ENCODE measurements around the gene HSPBAP1. TPM values are rescaled to one million over a fixed set of nuclear protein-coding genes. Genes with fewer than 3 reads are reported as not detected.

HSPBAP1 gene, protein sequence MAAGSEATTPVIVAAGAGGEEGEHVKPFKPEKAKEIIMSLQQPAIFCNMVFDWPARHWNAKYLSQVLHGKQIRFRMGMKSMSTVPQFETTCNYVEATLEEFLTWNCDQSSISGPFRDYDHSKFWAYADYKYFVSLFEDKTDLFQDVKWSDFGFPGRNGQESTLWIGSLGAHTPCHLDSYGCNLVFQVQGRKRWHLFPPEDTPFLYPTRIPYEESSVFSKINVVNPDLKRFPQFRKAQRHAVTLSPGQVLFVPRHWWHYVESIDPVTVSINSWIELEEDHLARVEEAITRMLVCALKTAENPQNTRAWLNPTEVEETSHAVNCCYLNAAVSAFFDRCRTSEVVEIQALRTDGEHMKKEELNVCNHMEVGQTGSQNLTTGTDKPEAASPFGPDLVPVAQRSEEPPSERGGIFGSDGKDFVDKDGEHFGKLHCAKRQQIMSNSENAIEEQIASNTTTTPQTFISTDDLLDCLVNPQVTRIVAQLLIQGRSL
- total RNA-seq = 10 to 100 TPM in 1 of 3 donors, 1 to 10 TPM in 2; 6.6 to 12.2 (median 7.9) TPM
- long read RNA-seq, donor 1, transcript HSPBAP1-201 (8 exons, 1,953 nt) = major isoform, 5 of 11 reads
- long read RNA-seq, donor 1, partial matches to known transcripts = 1 of 11 reads
- long read RNA-seq, donor 1, other reads (novel, unspliced or antisense) = 4 of 11 reads
- long read RNA-seq, donor 2, partial matches to known transcripts = 0 of 7 reads
- long read RNA-seq, donor 2, other reads (novel, unspliced or antisense) = 4 of 7 reads

DNA sequence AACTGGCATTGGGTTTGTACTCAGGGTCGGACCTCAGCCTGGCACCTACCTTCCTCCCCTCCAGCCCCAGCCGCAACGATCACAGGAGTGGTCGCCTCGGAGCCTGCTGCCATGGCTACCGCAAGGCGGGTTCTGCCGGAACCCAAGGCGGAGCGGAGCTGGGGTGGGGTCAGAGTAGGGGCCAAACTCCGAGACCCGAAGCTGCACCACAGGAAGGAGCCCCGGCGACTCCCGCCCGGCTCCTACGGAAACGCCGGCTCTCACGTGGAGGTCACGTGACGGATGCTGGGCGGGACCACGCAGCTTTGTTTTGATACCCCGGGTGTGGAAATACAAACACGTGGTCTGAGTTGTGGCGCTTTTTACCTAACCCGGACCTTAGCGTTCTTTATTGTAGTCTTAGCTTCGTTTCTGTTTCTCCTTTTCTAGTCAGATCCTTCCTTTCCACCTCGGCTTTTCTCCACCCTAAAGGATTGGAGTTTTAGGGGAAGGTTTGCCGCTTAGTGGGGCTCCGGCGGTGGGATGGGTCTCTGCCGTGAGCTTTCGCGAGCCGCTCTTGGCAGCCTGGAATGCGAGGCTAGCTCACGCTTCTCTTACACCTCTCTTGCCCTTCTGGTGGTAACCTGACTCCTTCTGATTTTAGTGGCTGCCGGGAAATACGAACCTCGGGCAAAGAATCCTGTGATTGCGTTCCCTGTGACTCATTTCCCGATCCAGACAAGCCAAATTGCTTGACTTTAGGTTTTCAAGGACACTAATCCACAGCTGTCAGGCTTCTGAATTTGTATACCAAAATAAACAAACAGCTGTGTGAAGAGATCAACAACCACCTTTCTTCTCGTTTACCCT is at the start of gene HSPBAP1:
HSPBAP1 (minus strand) TSS at position 264 of the 849 bp plus-strand sequence; CDS start at position 113, 151 bp downstream.
- TF ChIP-seq, protein P1, sequence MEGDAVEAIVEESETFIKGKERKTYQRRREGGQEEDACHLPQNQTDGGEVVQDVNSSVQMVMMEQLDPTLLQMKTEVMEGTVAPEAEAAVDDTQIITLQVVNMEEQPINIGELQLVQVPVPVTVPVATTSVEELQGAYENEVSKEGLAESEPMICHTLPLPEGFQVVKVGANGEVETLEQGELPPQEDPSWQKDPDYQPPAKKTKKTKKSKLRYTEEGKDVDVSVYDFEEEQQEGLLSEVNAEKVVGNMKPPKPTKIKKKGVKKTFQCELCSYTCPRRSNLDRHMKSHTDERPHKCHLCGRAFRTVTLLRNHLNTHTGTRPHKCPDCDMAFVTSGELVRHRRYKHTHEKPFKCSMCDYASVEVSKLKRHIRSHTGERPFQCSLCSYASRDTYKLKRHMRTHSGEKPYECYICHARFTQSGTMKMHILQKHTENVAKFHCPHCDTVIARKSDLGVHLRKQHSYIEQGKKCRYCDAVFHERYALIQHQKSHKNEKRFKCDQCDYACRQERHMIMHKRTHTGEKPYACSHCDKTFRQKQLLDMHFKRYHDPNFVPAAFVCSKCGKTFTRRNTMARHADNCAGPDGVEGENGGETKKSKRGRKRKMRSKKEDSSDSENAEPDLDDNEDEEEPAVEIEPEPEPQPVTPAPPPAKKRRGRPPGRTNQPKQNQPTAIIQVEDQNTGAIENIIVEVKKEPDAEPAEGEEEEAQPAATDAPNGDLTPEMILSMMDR (IDR thresholded peaks at IDR 0.05) = no peak
- no peaks in the 10 kb centered on the region for H3K36me3 ChIP-seq (ENCODE audit: low read depth)
- intact Hi-C loops (cut with DNase I, micrococcal nuclease) = no loop called here

DNA sequence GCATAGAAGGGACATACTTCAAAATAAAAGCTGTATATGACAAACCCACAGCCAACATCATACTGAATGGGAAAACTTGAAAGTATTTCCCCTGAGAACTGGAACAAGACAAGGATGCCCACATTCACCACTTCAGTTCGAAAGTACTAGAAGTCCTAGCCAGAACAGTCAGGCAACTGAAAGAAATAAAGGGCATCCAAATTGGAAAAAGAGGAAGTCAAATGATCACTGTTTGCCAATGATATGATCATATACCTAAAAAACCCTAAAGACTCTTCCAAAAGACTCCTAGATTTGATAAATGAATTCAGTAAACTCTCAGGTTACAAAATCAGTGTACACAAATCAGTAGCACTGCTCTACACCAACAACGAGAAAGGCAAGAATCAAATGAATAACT is 42.0 kb upstream of the HSPBAP1 start:
- H3K4me1 ChIP-seq (ENCODE audit: low read depth) = no peaks in the 10 kb centered on the region
- H3K36me3 ChIP-seq (ENCODE audit: low read depth) = no peaks in the 10 kb centered on the region
- intact Hi-C loops (cut with DNase I, micrococcal nuclease) = no loop called here
- no peaks in the 10 kb centered on the region for H3K9me3 ChIP-seq
- no peak for DNase-seq
- ATAC-seq = no peak
- H3K4me3 ChIP-seq = no peak overlapping the region
- TF ChIP-seq, protein P1 (IDR thresholded peaks at IDR 0.05) = no peak

More for the DNA sequence above, at the start of gene HSPBAP1:
- peak; percentile 94 to 98 (median 97) for DNase-seq
- peak within 1 kb of the TSS; percentile 58 for H3K4me3 ChIP-seq
- peak; percentile 78 for ATAC-seq
- no peaks in the 10 kb centered on the region for H3K9me3 ChIP-seq
- H3K4me1 ChIP-seq (ENCODE audit: low read depth) = peaks cover 9% of the 10 kb centered on the region

DNA sequence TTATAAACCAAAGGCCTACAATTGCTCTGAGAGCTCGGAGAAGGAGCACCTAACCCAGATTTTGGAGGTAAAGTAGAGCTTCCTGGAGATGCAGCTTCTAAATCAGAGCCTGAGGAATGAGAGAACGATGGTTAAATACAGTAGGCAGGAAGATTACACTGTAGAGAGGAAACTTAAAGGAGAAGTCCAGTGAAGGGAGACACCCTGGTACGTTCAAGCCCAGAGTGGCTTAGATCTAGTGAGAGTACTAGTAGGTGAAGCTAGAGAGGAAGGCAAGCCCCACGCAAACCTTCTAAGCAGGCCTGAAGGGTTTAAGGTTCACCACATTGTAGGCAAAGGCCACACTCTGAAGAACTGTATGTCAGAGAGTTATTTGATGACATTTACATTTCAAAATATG is 34.6 kb upstream of the HSPBAP1 start:
- ATAC-seq (no peak), DNase-seq (no peak)
- TF ChIP-seq, protein P1 (IDR thresholded peaks at IDR 0.05) = no peak
- intact Hi-C loops (cut with DNase I, micrococcal nuclease) = no loop called here
- Histone ChIP-seq H3K9me3 (no peaks in the 10 kb centered on the region), H3K36me3 (ENCODE audit: low read depth) (no peaks in the 10 kb centered on the region), H3K4me3 (no peak overlapping the region), H3K4me1 (ENCODE audit: low read depth) (no peaks in the 10 kb centered on the region)

DNA sequence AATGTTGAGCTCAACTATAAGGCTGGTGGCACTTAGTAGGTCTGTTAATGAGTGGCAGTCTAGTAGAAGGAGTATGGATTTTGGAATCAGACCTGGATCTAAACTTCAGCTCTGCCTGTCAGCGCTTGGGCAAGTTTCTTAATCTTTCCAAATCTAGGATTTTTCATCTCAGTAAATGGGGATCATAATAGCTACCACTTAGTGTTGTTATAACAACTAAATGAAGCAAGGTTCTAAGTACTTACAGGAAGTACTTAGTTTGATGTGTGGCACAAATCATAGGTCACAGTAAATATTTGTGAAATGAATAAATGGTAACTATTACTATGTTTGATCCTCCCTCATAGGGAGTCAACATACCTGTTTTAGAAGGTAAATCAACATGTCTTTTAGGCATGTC is 32.6 kb upstream of the HSPBAP1 start:
- no peak for ATAC-seq
- intact Hi-C loops (cut with DNase I, micrococcal nuclease) = no loop called here
- no peaks in the 10 kb centered on the region for H3K4me1 ChIP-seq (ENCODE audit: low read depth)

DNA sequence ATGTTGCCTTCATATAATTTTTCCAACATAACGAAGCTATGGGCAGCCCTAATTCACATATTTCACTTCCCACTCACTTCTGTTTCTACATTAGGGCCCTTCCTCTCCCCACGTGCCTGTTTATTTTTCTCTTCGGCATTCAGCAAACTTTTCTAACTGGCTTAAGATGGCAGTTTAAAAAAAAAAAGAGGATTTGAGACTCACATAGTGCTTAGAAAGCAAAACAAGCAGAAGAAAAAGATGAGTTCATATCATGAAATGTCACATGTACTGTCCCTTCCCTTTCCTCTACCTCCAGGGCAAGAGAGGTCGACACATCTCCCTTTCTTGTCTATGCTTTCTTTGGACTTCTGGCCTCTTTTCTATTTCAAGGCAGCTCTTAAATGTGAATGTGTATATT is 31.8 kb upstream of the HSPBAP1 start:
- Histone ChIP-seq H3K9me3 (no peaks in the 10 kb centered on the region), H3K4me1 (ENCODE audit: low read depth) (no peaks in the 10 kb centered on the region), H3K4me3 (no peak overlapping the region), H3K36me3 (ENCODE audit: low read depth) (no peaks in the 10 kb centered on the region)
- intact Hi-C loops (cut with DNase I, micrococcal nuclease) = no loop called here
- ATAC-seq (no peak), DNase-seq (no peak)
- TF ChIP-seq, protein P1 (IDR thresholded peaks at IDR 0.05) = no peak

More for the DNA sequence above, 32.6 kb upstream of the HSPBAP1 start:
- DNase-seq = no peak
- no peak overlapping the region for H3K4me3 ChIP-seq
- H3K36me3 ChIP-seq (ENCODE audit: low read depth) = no peaks in the 10 kb centered on the region
- H3K9me3 ChIP-seq = no peaks in the 10 kb centered on the region
- TF ChIP-seq, protein P1 (IDR thresholded peaks at IDR 0.05) = no peak

All from mucosa of descending colon (tissue), 3 donors.